GM19099 (cell line): ENCODE measurements around the gene SPRYD7.

ENCODE experiments used
- POLR2A ChIP-seq: IDR thresholded peaks from 3 replicates; pipeline ENCODE4 v1.6.1; 2011; ENCODE audit warnings: low read depth; ENCODE audit not compliant: insufficient read length; ENCODE audit errors: extremely low read depth

Gene SPRYD7

GRCh38 chr13:49878682-49879081 is 57.5 kb downstream of the SPRYD7 start:
- TF ChIP-seq POLR2A: no peak

- TF ChIP-seq POLR2A: no peak
Measured at GRCh38 chr13:49877629-49878218, 58.4 kb downstream of the SPRYD7 start.

- TF ChIP-seq POLR2A: no peak
Measured at GRCh38 chr13:49874430-49874829, 61.7 kb downstream of the SPRYD7 start.

- TF ChIP-seq POLR2A: no peak
Measured at GRCh38 chr13:49869519-49869918, 66.6 kb downstream of the SPRYD7 start.

- TF ChIP-seq POLR2A: no peak
Measured at GRCh38 chr13:49867834-49868233, 68.3 kb downstream of the SPRYD7 start.

GRCh38 chr13:49865218-49865617 is 70.9 kb downstream of the SPRYD7 start:
- TF ChIP-seq POLR2A: no peak

GRCh38 chr13:49864509-49864908 is 71.6 kb downstream of the SPRYD7 start:
- TF ChIP-seq POLR2A: no peak
